ENCODE data around the gene PEX10.

PEX10 gene

DNA sequence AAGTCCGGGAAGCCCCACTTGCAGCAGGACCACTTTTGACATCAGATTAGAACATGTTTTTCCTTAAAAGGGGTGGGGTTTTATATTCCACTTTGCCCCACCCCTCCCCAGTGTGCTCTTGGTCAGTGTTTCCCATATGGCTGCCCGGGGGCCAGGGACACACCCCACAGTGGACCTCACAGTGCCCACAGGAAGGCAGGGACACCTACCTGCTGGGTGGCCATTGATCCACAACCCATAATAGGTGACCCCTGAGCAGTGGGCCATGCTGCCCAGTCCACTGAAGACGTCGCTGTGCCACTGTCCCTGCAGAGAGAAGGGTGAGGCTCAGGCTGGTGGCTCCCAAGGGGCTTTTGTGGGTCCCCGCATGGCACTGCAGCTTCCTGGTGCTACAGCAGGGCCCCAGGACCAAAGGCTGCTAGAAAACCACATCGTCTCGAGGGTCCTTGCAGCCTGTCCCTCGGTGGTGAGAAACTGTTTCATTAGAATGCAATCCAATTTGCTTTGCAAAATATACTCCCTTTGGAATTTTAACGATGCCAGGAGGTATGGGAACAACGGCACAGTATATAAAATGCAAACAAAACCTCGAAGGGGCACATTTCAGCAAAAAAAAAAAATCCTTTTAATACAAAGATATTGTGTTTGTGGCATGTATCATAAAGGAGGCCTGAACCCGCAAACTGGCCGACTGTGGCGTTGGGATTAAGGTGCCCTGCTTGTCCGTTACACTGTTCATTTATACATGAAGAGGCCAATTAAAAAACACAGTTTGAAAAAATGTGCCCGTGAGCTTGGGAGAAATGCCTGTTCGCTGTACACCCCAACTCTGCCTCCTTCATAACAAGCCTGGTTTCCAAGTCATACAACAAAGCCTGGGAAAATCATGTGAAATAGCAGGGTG, 37.9 kb downstream of the PEX10 start:
- DNase-seq: no peak

DNA sequence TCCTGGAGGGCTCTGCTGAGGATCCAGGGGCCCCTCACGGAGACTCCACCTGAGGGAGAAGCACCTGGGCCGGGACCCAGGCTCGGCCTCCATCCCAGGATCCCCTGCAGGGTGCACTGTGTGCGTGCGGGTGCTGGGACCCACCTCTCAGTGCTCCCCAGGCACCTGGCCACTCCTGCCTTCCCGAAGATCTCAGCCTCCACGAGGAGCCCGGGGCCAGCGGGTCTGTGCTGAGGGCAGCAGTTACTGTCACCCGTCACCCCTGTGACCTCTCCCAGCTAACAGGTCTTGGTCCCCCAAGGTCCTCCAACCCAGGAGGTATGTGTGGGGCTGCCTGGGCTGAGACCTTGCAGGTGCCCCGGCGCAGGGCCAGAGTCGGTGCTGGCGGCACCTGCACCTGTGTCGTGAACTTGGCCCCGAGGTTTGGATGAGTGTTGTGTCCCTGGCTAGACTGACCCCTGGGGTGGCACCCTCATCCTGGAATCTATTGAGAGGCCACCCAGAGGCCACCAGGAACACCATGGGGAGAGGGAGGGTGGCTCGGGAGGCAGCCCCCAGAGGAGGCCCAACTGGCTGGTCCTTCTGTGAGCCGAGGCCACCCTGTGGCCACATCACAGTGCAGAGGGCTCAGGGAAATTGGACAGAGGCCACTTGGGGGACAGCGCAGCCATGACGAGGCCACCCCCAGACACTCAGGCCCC, 38.7 kb downstream of the PEX10 start:
- DNase-seq: no peak

DNA sequence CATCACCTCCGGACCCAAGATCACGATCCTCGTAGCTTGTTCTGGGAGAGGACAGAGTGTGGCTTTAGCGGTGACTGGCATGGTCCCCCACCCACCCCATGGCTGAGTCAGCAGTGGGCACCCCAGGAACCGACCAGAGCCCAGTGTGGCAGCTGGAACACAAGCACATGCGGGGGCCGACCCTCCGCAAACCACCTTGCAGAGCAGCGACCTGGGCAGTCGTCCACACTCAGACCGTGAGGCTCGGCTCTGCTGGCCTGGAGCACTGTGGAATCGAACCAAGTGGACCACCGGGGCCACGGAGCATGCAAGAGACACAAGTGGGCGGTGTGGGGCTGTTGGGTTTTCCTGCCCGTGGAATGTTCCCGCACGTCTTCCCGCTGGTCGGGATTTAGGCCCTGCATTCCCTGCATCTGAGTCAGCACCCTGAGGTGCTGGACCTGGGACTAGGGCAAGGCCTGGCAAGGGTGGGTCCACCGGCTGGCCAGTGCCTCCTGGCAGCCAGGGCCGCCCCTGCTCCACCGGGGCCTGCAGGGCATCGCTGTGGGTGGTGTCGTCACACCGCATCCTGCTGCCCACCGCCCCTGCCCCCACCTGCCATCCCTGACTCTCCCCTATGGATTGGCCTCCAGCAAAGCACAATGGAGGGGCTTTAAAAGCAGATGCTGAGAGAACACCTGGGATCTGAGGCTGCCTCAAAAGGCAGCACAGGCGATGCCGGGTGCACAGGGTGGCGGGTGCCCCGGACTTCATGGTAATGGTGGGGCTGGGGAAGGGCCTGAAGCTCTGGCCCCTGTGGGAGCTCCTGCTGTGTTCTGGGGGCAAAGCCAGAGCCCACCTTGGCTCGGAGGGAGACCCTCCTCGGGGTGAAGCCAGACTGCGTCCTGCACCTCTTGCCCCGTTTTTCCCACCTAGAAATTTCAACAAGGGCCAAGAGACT, 39.5 kb downstream of the PEX10 start:
- DNase-seq: no peak

GRCh38 chr1:2368053-2368744, 44.2 kb downstream of the PEX10 start:
- DNase-seq: no peak

GRCh38 chr1:2363847-2364513, 48.4 kb downstream of the PEX10 start:
- no peak for DNase-seq

DNA sequence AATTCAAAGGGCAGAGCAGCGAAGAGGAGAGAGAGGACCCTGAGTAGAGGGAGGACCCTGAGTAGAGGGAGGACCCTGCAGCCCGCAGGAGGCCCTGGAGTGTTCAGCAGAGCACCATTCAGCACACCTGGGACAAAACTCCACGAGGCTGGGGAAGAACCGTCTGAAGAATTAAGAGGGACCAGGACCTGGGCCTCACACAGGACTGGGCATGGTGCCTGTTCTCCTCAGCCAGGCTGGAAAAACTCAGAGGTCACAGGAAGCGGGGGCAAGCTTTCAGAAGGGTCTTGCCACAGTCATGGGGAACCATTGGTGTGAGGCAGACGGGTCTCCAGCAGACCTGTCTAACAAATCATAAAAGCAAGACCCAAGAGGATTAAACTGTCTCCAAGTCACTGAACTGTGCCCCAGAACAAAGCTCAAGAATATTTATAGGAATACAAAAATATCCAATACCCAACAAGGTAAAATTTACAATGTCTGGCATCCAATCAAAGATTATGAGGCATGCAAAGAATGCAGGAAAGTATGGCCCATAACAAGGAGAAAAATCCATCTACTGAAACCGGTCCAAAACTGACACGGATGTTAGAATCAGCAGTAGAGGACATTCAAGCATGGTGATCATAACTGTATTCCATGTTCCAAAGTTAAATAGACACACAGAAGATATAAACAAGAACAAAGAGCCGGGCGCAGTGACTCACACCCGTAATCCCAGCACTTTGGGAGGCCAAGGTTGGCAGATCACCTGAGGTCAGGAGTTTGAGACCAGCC, 51.6 kb downstream of the PEX10 start:
- DNase-seq: peak in 1 of 5 experiments; percentile 0

- peak in 1 of 5 experiments; percentile 2 for DNase-seq
These were observed 53.4 kb downstream of the PEX10 start for GRCh38 chr1:2358651-2359640.

DNA sequence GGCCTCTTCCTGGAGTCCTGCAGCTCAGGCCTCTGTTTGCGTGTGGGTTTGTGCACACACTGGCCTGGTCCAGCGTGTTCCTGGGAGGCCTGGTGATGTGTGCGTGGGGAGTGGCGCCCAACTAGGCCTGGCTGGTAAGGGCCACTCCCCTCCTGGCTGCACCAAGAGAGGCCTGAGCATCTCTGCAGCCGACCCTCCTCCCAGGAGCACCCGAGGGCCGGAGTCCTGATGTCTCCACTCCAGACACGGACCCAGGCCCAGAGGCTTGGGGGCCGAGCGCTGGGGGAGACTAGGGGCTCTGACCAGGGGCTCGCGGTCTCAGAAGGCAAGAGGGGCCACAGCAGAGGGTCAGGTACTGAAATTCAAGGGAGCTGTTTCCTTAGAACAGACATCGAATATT, 54.3 kb downstream of the PEX10 start:
- DNase-seq: peak in 1 of 5 experiments; percentile 1

GRCh38 chr1:2356911-2357845, 55.2 kb downstream of the PEX10 start:
- peak in 1 of 5 experiments; percentile 2 for DNase-seq

DNA sequence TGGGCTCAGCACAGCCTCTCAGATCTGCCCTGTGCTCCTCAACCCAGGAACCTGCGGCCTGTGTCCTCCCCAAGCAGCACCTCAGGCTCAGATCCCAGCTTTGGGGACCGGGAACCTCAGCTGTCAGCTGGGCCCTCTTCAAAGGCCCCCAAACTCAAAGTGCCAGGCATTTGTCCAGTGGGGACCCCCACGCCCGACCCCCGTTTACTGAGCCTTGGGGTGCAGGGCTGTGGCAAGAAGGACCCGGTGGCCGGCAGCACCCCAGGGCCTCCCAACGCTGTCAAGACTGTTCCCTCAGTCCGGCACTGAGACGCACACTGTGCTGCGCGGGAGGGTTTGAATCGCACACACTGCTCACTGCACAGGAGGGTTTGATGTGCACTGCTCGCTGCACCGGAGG, 56.0 kb downstream of the PEX10 start:
- DNase-seq: peak in 1 of 5 experiments; percentile 2

DNA sequence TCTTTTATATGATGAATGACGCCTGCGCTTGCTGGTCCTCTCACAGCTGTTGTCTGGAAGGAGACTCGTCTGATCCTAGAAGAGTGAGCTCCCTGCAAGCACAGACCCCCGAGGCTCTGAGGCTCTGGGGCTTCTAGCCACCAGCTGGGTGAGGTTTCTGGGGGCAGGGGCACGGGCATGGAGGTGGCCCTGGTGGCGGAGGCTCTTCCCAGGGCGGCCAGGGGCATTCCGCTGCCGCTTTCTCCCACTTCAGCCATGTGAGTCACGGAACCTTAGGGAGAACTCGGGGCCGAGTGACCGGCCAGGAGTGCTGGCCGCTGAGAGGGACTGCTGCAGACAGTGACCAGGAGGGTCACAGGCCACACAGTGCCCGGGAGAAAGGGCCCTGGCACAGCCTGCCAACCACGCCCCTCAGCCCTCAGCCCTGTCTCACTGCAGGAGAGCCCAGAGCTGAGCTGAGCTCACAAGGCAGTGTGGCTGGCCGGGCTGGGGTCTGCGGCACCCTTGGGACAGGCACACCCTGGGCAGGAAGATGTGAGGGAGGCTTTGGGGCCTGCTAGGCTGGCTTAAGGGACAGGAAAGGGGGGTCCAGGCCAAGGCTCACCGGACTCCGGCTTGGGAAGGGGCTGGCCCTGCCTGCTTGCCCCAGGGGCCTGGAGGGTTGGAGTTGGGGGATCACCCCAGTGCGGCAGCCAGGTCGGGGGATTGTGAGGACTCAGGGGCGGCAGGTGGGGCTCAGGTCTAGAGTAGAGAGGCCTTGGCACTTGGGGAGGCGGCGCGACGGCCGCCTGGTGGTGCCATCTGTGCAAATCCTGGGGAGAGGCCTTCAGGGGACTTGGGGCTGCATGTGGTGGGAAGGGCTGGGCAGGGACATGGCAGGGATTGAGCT, 56.7 kb downstream of the PEX10 start:
- DNase-seq: peak in 1 of 5 experiments; percentile 2

- peak in 1 of 5 experiments; percentile 2 for DNase-seq
These were observed 57.6 kb downstream of the PEX10 start for GRCh38 chr1:2354511-2355372.
